NCI-H1694 treated with DMSO at 0.1 percent for 48 hours (cell line): Measurements from ENCODE around the gene F7.
"Not testable (repeated sequence)": the region's sequence is repeated elsewhere in the genome, so short reads cannot be mapped to it uniquely, and the experiment has no call there.

ENCODE experiments used
- DNase-seq: peaks from one replicate; lab custom pipeline; 2025; lab: John Stamatoyannopoulos, UW

Gene F7

GRCh38 chr13:113153810-113154748 lies 48.5 kb downstream of the F7 start:
- peak; percentile 46 for DNase-seq

GRCh38 chr13:113155201-113155600 lies 49.6 kb downstream of the F7 start:
- DNase-seq, result no peak

GRCh38 chr13:113155982-113156655 lies 50.5 kb downstream of the F7 start:
- DNase-seq, result no peak

GRCh38 chr13:113157206-113157928 lies 51.8 kb downstream of the F7 start:
- DNase-seq, result no peak

GRCh38 chr13:113157929-113158747 lies 52.5 kb downstream of the F7 start, which contains the start of gene PROZ:
TSS of gene PROZ (plus strand) at chr13:113158648. CDS start at chr13:113158661, 13 bp downstream.
- no peak for DNase-seq

- DNase-seq, result no peak
Observed at GRCh38 chr13:113158946-113159345, 53.4 kb downstream of the F7 start.

GRCh38 chr13:113159701-113160100 lies 54.1 kb downstream of the F7 start:
- no peak for DNase-seq

- DNase-seq, result no peak
Observed at GRCh38 chr13:113160983-113161382, 55.4 kb downstream of the F7 start.

- DNase-seq, result no peak
Observed at GRCh38 chr13:113161433-113161832, 55.8 kb downstream of the F7 start.

GRCh38 chr13:113161975-113162374 lies 56.4 kb downstream of the F7 start:
- not testable (repeated sequence) for DNase-seq

GRCh38 chr13:113162783-113163685 lies 57.4 kb downstream of the F7 start:
- DNase-seq, result no peak

GRCh38 chr13:113164492-113164891 lies 58.9 kb downstream of the F7 start:
- DNase-seq, result no peak

GRCh38 chr13:113166266-113166665 lies 60.7 kb downstream of the F7 start:
- no peak for DNase-seq

GRCh38 chr13:113166681-113167080 lies 61.1 kb downstream of the F7 start:
- DNase-seq, result no peak

- no peak for DNase-seq
Observed at GRCh38 chr13:113167155-113167554, 61.6 kb downstream of the F7 start.

GRCh38 chr13:113167575-113167974 lies 62.0 kb downstream of the F7 start:
- no peak for DNase-seq

GRCh38 chr13:113168211-113168610 lies 62.6 kb downstream of the F7 start:
- DNase-seq, result no peak

- no peak for DNase-seq
Observed at GRCh38 chr13:113169277-113170272, 64.0 kb downstream of the F7 start.
